GM19452 (cell line): ENCODE data around the gene TDRD6.
"Not testable (repeated sequence)": the region's sequence is repeated elsewhere in the genome, so short reads cannot be mapped to it uniquely, and the experiment has no call there.

Experiments used
- ATAC-seq: cut with Tn5 transposase; IDR thresholded peaks from one replicate; pipeline ENCODE4 v1.9.1; 2021; ENCODE audit not compliant: unreplicated experiment

The TDRD6 gene

GRCh38 chr6:46736906-46737305 is 49.2 kb downstream of the TDRD6 start:
- no peak for ATAC-seq

GRCh38 chr6:46741482-46741881 is 53.8 kb downstream of the TDRD6 start:
- no peak for ATAC-seq

- ATAC-seq = no peak
Measured at GRCh38 chr6:46741910-46742309, 54.2 kb downstream of the TDRD6 start.

GRCh38 chr6:46743425-46744158 is 55.9 kb downstream of the TDRD6 start:
- no peak for ATAC-seq

GRCh38 chr6:46744159-46744725 is 56.6 kb downstream of the TDRD6 start:
- not testable (repeated sequence) for ATAC-seq

- ATAC-seq = no peak
Measured at GRCh38 chr6:46745973-46746372, 58.3 kb downstream of the TDRD6 start.

GRCh38 chr6:46746696-46747095 is 59.0 kb downstream of the TDRD6 start, which contains the start of gene ANKRD66:
ANKRD66 (plus strand) TSS chr6:46746933; CDS start chr6:46751949, 5,016 bp downstream.
- no peak for ATAC-seq

- no peak for ATAC-seq
Measured at GRCh38 chr6:46748940-46749503, 61.3 kb downstream of the TDRD6 start.

GRCh38 chr6:46749731-46750130 is 62.0 kb downstream of the TDRD6 start:
- ATAC-seq = no peak

- ATAC-seq = no peak
Measured at GRCh38 chr6:46751658-46752057, 64.0 kb downstream of the TDRD6 start.
